HPDE6-E6E7 (cell line): ENCODE measurements around the gene INO80B.
A peak's percentile ranks its signal among the peaks of the same experiment; 100 is the strongest.

Experiments used
- DNase-seq: peaks from one replicate; pipeline ENCODE4 v3.0.0; 2011; ENCODE audit warnings: missing footprints; ENCODE audit errors: extremely low spot score

The INO80B gene

DNA sequence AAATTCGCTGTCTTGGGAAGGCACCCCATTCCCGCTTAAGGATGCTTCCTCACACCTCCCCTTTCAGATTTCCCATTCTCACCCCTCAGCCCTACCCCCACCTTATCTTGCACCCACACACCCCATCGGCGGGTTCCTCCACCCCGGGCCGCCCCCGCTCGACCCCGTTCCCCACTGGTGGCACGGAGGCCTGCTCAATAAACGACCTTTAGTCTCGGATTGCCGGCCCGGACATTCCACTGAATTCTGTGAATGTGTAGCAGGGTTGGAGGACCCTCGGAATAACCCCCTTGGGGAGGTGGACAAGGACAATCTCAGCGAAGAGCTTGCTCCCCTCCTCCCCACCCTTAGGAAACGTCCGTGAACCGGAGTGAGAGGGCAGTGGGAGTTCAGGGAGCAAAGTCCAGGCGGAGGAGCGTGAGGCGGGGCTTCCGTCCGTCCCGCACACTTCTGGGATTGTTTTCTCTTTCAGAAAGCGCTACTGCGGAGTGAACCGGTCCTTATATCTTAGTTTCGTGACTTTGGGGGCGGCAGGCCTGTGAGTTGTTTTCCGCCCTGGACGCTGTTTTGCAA, 47.3 kb downstream of the INO80B start:
- DNase-seq = no peak

DNA sequence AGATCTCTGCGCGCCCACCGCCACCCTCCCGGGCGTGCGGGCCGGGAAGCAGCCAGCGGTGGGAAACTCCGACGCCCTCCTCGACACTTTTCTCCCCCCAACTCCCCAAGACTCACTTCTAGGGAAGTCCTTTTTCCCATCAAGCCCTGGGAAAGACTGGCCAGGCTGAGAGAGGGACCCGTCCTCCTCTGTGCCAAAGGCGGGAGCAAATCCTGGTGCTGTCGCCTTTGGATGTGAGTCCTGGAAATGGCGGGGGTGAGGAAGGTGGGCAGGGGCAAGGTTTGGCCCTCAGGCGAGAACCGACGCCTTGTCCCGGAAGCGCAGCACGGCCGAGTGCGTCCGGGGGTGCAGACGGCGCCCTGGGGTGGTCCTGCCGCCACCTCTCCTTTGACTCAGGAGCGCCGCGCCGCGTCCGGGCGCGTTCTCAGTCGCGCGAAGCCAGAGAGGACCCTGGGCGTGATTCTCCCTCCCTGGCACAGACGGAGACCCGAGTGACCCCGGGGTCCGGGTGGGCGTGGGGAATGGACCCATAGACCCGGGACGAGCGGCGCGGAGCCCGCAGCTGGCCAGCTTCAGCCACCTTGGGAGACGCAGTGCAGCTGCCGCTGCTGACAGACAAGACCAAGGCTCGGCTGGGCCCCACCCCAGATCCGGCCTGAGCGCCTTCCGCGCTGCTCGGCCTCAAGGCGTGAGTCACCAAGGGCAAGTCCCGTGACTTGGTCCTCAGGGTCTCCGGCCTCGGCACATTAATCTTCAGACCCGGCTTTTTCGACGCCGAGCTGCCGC, 48.0 kb downstream of the INO80B start:
- no peak for DNase-seq

DNA sequence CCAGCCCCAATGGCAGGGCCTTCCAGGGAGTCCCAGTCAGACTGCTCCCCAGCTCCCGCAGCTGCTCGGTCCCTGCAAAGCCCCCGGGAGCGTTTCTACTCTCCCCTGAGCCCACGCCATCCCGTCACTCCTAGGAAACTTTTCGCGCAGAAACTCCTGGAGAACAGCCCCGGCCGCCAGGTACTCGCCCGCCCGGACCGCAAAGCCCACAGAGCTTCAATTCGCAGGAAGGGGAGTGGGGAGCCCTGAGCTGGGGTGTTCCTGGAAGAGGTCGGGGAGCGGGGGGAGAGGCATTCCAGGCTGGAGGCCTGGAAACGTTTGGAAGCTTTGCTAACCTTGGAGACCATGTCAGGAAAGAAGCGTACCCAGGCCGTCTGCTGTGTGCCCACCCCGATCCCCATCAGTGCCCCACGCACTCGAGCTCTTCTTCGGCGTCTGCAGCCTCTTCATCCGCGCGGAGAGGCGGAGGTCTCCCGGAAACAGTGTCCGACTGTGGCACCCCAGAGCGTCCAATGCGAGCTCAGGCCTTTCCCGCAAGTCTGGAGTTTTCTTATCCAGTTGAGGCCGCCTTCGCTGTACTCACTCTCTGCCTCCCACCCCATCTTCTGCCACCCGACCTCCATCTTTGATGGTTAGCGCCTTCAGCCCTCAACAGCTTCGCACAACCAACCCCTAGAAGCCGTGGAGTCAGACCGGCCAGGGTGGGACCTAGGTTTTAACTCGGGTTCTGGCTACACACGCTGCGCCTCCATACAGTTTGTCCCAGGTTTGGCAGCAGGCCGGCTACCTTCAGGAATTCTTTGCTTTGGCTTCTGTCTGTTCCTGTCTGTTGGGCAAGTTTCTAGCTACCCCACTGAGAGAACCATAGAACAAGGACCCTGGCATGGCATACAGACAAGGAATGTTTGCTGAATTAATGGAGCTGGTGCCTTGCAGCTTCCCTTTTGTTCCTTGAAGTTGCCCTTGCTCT, 48.9 kb downstream of the INO80B start:
- DNase-seq = no peak

DNA sequence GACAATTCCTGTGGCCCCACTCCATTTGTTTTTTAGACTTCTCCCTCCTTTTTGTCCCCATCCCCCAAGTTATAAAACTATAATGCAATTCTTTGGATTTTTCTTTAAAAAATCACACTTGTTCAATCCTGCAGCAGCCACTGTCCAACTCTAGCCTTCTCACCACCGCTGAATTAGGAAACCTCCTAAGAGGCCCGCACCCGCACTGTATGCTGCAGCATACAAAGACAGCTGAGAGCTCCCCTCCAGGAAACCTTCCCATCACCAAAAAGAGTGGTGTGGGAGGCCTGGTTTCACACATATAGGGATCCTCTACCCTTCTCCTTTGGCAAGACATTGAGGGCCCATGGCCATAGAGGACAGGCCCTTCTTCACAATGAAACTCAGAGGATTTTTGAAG, 49.7 kb downstream of the INO80B start:
- no peak for DNase-seq

DNA sequence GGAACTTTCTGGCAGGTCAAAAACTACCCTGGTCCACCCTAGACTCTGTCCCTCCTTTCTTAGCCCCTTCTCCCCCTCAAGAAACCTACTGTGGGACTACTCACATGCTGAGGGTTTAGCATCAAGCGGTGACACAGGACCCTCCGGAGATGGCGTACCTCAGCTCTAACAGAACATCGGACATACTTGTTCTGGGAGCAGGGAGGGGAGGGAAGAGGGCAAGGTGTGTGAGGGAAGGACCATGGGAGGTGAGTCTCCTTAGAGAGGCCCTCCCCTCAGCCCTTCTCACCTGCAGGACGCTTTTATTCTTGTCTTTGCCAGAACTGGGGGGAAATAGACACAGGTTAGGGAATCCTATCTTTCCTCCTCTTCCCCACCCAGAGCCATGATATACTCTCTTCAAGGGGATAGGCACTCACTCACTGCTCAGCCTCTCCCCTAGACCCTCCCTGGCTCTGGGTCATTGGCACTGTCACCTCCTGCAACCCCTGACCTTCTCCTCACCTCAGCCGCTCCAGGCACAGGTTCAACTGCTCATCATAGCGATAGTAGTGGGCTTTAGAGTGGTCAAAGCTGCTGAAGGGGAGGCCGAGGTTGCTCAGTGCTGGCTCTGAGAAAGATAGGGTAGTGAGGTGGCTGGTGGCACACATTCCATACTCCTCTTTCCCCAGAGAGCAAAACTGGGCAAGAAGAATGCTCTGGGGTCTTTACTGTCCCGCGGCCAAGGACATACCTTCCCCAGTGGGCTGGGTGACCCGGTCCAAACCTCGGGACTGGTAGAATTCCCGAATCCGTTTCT, 50.8 kb downstream of the INO80B start:
- DNase-seq = no peak

DNA sequence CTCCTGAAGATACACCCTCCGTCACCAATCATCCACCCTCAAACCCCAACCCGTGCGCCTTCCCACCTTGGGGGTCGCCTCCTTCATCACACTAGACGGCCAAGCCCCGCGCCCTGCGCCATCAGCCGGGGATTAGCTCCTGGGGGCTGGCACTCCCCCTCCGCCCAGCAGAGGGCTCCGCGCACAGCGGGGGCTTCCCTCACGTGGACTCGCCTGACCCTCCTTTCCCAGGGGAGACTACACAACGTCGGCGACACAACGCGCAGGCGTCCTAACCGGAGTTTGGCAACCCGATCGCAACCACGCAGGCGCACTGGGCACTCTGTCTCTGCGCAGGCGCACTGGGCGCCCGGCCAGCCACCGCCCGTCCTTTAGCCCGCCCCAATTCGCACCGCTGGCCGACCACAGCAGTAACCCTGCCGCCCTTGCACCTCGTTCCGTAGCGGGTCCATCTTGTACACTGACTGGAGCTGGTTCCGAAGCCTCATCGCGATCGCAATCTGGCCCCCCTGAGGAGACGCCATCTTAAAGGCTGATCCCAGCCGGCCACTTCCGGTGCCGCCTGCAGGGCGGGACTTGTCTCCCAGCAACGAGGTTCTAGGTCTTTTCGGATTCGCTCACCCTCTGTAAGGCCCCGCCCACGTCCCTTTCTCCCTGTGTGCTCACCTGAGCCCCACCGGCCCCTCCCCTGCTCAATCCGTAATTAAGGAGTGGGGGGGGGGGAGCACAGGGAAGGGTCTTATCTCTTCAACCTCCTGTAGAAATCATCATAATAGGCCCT, 52.4 kb downstream of the INO80B start, which contains the start of gene PCGF1:
PCGF1 (minus strand) TSS at position 551 of the 781 bp plus-strand sequence; CDS start at position 524, 27 bp downstream.
- peak; percentile 93 for DNase-seq
